GM10248 (cell line): ENCODE data around the gene ANO7.

Experiments
- CTCF ChIA-PET: fragments of 300-600 bp; sonication (Branson Sonifier 250); formaldehyde crosslinking; extraction: SDS; loops from one replicate; lab custom pipeline; 2021; ENCODE audit warnings: antibody characterized with exemption; lab: Yijun Ruan, JAX
- POLR2A ChIA-PET: fragments of 350-650 bp; sonication (Branson Sonifier 250); formaldehyde crosslinking; extraction: SDS; loops from one replicate; lab custom pipeline; 2020; ENCODE audit warnings: antibody characterized with exemption; lab: Yijun Ruan, JAX
- DNase-seq: peaks from one replicate; pipeline ENCODE4 v3.0.0; 2012; ENCODE audit errors: extremely low spot score
- TF ChIP-seq, protein P1 (sequence below): IDR thresholded peaks from 2 replicates; pipeline ENCODE4 v1.5.1; 2012; ENCODE audit warnings: mild to moderate bottlenecking, low read depth; ENCODE audit errors: extremely low read depth, missing control alignments, control extremely low read depth

The ANO7 gene

DNA sequence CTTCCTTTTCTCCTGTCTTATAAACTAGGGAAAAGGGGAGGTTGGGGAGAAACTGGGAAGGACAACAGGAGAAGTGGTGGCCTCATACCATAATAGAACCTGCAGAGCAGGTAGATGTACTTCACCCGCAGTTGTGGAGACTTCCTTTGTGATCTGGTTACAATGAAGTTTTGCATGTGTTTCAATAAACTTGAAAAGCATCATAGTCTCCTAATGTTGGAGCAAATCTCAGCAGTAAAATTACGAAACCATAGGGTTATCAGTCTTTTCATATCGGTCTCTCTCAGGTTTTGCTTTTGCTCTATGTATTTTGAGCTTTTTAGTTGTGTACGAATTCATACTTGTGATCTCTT is 30.5 kb downstream of the ANO7 start:
- ChIA-PET CTCF (interaction anchor here (0.6 to 1.7 kb wide), 8 partner anchors 11 to 392 kb away, joined by 3 to 5 read pairs (median 3); no protein-coding TSS in a partner anchor), POLR2A (interaction anchor here (0.7 kb wide), 1 partner anchor 303 kb away, joined by 6 read pairs; no protein-coding TSS in a partner anchor)
- DNase-seq: no peak
- TF ChIP-seq, protein P1, sequence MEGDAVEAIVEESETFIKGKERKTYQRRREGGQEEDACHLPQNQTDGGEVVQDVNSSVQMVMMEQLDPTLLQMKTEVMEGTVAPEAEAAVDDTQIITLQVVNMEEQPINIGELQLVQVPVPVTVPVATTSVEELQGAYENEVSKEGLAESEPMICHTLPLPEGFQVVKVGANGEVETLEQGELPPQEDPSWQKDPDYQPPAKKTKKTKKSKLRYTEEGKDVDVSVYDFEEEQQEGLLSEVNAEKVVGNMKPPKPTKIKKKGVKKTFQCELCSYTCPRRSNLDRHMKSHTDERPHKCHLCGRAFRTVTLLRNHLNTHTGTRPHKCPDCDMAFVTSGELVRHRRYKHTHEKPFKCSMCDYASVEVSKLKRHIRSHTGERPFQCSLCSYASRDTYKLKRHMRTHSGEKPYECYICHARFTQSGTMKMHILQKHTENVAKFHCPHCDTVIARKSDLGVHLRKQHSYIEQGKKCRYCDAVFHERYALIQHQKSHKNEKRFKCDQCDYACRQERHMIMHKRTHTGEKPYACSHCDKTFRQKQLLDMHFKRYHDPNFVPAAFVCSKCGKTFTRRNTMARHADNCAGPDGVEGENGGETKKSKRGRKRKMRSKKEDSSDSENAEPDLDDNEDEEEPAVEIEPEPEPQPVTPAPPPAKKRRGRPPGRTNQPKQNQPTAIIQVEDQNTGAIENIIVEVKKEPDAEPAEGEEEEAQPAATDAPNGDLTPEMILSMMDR: no peak

DNA sequence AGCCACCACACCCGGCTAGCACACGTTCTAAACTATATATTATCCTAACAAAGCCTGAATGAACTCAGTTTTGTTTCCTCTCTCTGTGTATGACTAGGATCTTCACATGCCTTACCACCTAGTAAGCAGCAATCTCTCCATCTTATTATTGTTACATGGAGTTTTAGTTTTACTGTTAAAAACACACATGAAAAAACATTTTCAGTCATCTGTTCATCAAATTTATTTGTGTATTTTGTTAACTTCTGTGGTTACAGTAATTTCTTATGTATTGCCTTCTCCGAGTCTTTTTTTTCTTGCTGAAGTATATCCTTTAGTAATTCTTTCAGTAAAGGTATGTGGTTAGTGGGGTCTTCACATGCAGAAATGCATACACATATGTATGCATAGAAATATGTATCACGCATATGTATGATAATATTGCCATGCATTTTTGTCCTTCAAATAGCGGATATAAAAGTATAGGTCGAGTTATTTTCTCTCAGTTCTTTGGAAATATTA is 31.4 kb downstream of the ANO7 start:
- CTCF ChIA-PET: interaction anchor here (1.1 to 1.5 kb wide), 2 partner anchors 10 to 141 kb away, joined by 3 to 4 read pairs; no protein-coding TSS in a partner anchor
- TF ChIP-seq, protein P1: no peak
- POLR2A ChIA-PET: interaction anchor here (0.7 kb wide), 1 partner anchor 304 kb away, joined by 6 read pairs; no protein-coding TSS in a partner anchor
- no peak for DNase-seq

DNA sequence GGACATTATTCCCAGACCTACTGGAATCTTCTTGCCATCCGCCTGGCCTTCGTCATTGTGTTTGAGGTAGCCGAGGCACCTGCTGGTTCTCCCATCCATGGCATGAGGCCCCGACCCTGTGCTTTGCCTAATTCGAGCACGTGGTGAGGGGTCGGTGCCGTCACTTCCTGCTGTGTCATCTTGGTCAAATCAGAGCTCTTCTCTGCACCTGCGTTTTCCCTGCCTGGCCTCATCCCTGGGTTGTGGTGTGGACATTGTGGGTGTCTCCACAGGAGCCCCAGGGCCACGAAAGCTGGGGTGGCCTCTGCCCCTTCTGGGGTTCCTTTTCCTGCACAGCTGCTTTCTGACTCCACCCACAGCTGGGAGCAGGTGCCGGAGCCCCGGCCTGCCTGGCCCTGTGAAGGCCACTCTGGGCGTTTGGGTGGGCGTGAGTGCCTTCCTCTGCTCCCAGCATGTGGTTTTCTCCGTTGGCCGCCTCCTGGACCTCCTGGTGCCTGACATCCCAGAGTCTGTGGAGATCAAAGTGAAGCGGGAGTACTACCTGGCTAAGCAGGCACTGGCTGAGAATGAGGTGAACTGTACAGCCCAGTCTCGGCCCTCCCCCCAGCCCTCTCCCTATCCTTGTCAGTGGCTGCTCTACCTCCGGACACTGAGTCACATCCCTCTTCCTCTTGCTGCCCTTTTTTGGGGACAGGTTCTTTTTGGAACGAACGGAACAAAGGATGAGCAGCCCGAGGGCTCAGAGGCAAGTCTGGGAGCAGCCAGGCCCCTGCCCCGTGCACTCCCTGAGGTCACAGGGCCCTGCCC is 34.9 kb downstream of the ANO7 start:
- POLR2A ChIA-PET: interaction anchor here (0.5 kb wide), 1 partner anchor 137 kb away, joined by 3 read pairs; no protein-coding TSS in a partner anchor
- no peak for DNase-seq
- CTCF ChIA-PET: interaction anchor here (1.7 kb wide), 1 partner anchor 309 kb away, joined by 3 read pairs; no protein-coding TSS in a partner anchor
- TF ChIP-seq, protein P1: no peak

DNA sequence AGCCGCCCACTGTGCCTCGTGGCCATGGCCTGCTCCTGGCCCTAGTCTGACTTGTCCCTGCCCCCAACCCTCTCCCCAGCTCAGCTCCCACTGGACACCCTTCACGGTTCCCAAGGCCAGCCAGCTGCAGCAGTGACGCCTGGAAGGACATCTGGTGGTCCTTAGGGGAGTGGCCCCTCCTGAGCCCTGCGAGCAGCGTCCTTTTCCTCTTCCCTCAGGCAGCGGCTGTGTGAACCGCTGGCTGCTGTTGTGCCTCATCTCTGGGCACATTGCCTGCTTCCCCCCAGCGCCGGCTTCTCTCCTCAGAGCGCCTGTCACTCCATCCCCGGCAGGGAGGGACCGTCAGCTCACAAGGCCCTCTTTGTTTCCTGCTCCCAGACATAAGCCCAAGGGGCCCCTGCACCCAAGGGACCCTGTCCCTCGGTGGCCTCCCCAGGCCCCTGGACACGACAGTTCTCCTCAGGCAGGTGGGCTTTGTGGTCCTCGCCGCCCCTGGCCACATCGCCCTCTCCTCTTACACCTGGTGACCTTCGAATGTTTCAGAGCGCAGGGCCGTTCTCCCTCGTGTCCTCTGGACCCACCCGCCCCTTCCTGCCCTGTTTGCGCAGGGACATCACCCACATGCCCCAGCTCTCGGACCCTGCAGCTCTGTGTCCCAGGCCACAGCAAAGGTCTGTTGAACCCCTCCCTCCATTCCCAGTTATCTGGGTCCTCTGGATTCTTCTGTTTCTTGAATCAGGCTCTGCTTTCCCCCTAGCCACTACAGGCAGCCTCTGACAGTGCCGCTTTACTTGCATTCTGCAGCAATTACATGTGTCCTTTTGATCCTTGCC is 35.8 kb downstream of the ANO7 start:
- no peak for DNase-seq
- TF ChIP-seq, protein P1: no peak
- ChIA-PET POLR2A (no interaction called here), CTCF (interaction anchor here (1.7 kb wide), 1 partner anchor 310 kb away, joined by 3 read pairs; no protein-coding TSS in a partner anchor)

DNA sequence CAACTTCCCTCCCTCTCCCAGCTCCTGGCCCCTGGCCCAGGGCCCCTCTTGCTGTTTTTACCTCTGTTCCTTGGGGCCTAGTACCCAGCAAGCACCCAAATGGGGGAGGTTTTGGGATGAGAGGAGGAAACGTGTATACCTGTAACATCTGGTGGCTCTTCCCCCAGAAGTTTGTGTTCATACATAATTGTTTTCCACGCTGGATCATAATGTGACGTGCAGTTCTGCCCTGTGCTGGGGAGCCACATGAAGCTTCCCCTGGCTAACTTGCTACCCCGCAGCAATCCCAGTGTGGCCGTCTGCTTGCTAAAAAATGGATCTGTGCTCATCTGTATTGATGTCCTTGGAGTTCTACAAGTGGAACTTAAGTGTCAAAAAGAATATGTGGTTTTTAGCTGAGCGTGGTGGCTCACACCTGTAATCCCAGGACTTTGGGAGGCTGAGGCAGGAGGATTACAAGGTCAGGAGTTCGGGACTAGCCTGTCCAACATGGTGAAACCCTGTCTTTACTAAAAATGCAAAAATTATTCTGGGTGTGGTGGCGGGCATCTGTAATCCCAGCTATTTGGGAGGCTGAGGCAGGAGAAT is 36.5 kb downstream of the ANO7 start:
- no peak for DNase-seq
- TF ChIP-seq, protein P1: no peak
- POLR2A ChIA-PET: no interaction called here
- CTCF ChIA-PET: interaction anchor here (1.7 to 1.9 kb wide), 2 partner anchors 11 to 310 kb away, joined by 3 to 4 read pairs; no protein-coding TSS in a partner anchor

DNA sequence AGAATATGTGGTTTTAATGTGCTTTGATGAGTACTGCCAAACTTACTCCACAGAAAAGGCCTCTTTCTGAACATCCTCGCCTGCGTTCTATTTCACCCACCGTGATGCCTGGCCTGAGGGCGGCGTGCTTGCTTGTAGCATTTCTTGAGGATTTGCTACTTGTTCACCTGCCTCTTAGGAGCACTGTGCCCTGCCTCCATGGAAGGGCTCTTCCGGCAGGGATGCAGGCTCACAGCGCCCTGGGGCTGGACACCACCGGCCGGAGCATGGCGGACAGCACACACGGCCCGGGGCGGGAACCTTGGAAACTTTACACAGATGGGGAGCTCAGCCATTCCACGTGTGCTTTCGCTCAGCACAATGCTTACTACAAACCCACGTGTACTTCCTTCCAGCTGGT is 37.1 kb downstream of the ANO7 start:
- TF ChIP-seq, protein P1: no peak
- no peak for DNase-seq
- POLR2A ChIA-PET: no interaction called here
- CTCF ChIA-PET: interaction anchor here (1.7 to 1.9 kb wide), 2 partner anchors 11 to 311 kb away, joined by 3 to 4 read pairs; no protein-coding TSS in a partner anchor
